GM19193 (cell line): ENCODE results near the gene EXOC3L4.

Experiments
- POLR2A ChIP-seq: IDR thresholded peaks from 4 replicates; pipeline ENCODE4 v1.6.1; 2011; ENCODE audit not compliant: insufficient read depth, insufficient read length; ENCODE audit errors: extremely low read depth

The EXOC3L4 gene

GRCh38 chr14:103094406-103095209, at the start of gene EXOC3L4:
Gene EXOC3L4, plus strand, starts transcription at chr14:103094725. Its CDS starts 5,495 bp downstream, at chr14:103100220.
- TF ChIP-seq POLR2A, result no peak

GRCh38 chr14:103045371-103045869, 49.1 kb upstream of the EXOC3L4 start:
- TF ChIP-seq POLR2A, result no peak

- TF ChIP-seq POLR2A, result no peak
Measured at GRCh38 chr14:103050935-103051334, 43.6 kb upstream of the EXOC3L4 start.

- no peak for TF ChIP-seq POLR2A
Measured at GRCh38 chr14:103052407-103052806, 42.1 kb upstream of the EXOC3L4 start.

GRCh38 chr14:103055695-103056094, 38.8 kb upstream of the EXOC3L4 start:
- TF ChIP-seq POLR2A, result no peak

GRCh38 chr14:103056322-103057027, 38.0 kb upstream of the EXOC3L4 start:
- no peak for TF ChIP-seq POLR2A

GRCh38 chr14:103057028-103057371, 37.5 kb upstream of the EXOC3L4 start:
- no peak for TF ChIP-seq POLR2A

- TF ChIP-seq POLR2A, result no peak
Measured at GRCh38 chr14:103057372-103058163, 37.0 kb upstream of the EXOC3L4 start, which contains the start of gene CDC42BPB. Gene CDC42BPB, minus strand, starts transcription at chr14:103057549. Its CDS starts 376 bp downstream, at chr14:103057173.

- no peak for TF ChIP-seq POLR2A
Measured at GRCh38 chr14:103058164-103059055, 36.1 kb upstream of the EXOC3L4 start.

- no peak for TF ChIP-seq POLR2A
Measured at GRCh38 chr14:103059556-103059955, 35.0 kb upstream of the EXOC3L4 start.

GRCh38 chr14:103061482-103061976, 33.0 kb upstream of the EXOC3L4 start:
- no peak for TF ChIP-seq POLR2A

GRCh38 chr14:103064436-103064835, 30.1 kb upstream of the EXOC3L4 start:
- TF ChIP-seq POLR2A, result no peak

- TF ChIP-seq POLR2A, result no peak
Measured at GRCh38 chr14:103064978-103065377, 29.5 kb upstream of the EXOC3L4 start.

- TF ChIP-seq POLR2A, result no peak
Measured at GRCh38 chr14:103065861-103066260, 28.7 kb upstream of the EXOC3L4 start.

- no peak for TF ChIP-seq POLR2A
Measured at GRCh38 chr14:103066399-103066798, 28.1 kb upstream of the EXOC3L4 start.
